GM21515 (cell line): ENCODE data around the gene RARA.
"Not testable (repeated sequence)": the region's sequence is repeated elsewhere in the genome, so short reads cannot be mapped to it uniquely, and the experiment has no call there.

Experiments used
- ATAC-seq: cut with Tn5 transposase; IDR thresholded peaks from one replicate; pipeline ENCODE4 v1.9.1; 2021; ENCODE audit not compliant: unreplicated experiment

The RARA gene

DNA sequence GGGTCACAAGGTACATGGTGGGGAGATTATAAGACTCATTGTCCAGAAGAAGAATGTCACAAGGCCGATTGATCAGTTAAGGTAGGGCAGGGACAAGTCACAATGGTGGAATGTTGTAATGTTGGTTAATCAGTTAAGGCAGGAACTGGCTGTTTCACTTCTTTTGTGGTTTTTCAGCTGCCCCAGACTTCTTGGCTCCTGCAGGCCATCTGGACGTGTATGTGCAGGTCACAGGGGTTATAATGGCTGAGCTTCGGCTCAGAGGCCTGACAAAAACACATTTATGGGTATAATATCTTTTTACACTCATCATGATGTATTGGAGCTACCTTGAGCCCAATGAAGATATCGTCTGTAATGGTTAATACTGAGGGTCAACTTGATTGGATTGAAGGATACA lies 63.7 kb downstream of the RARA start:
- not testable (repeated sequence) for ATAC-seq

- ATAC-seq = no peak
Measured at GRCh38 chr17:40373324-40373723, 64.3 kb downstream of the RARA start.

GRCh38 chr17:40373999-40374398 lies 65.0 kb downstream of the RARA start:
- ATAC-seq = no peak

GRCh38 chr17:40374821-40375498 lies 66.0 kb downstream of the RARA start:
- ATAC-seq = no peak

DNA sequence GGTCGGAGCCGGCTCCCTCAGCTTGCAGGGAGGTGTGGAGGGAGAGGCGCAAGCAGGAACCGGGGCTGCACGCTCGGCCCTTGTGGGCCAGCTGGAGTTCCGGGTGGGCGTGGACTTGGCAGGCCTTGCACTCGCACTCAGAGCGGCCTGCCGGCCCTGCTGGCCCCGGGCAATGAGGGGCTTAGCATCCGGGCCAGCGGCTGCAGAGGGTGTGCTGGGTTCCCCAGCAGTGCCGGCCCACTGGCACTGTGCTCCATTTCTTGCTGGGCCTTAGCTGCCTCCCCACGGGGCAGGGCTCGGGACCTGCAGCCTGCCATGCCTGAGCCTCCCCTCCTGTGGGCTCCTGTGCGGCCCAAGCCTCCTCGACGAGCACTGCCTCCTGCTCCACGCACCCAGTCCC lies 66.8 kb downstream of the RARA start:
- not testable (repeated sequence) for ATAC-seq

DNA sequence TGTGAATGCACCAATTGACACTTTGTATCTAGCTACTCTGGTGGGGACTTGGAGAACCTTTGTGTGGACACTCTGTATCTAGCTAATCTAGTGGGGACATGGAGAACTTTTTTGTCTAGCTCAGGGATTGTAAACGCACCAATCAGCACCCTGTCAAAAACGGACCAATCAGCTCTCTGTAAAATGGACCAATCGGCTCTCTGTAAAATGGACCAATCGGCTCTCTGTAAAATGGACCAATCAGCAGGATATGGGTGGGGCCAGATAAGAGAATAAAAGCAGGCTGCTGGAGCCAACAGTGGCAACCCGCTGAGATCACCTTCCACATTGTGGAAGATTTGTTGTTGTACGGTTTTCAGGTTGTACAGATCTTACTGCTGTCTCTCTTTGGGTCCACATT lies 67.6 kb downstream of the RARA start:
- ATAC-seq = not testable (repeated sequence)

- no peak for ATAC-seq
Measured at GRCh38 chr17:40377832-40378231, 68.9 kb downstream of the RARA start.

DNA sequence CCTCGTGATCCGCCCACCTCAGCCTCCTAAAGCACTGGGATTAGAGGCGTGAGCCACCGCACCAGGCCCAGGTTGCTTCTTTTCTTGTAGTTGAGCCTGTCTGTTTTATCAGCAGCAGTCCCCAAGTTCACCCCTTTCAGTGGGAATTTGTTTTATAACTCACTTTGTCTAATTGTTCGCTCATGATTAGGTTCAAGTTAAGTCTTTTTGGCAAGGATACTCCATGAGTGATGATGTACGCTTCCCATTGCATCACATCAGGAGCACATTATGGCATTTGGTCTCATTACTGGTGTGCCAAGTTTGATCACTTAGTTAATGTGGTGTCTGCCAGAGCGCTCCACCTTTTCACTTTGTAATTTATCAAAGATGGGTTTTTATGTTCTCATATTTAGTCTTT lies 70.0 kb downstream of the RARA start:
- no peak for ATAC-seq

DNA sequence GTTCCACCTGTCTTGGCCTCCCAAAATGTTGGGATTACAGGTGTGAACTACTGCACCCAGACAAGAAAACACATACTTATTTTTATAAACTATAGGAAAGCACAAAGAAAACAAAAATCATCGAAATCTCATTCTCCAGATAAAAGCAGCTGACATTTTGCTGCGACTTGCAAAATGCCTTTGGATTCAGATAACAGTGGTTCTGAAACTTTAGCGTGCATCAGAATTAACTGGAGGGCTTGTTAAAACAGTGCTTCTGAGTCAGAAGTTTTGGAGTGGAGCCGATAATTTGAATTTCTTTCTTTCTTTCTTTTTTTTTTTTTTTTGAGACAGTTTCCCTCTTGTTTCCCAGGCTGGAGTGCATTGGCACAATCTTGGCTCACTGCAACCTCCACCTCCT lies 73.3 kb downstream of the RARA start:
- no peak for ATAC-seq

DNA sequence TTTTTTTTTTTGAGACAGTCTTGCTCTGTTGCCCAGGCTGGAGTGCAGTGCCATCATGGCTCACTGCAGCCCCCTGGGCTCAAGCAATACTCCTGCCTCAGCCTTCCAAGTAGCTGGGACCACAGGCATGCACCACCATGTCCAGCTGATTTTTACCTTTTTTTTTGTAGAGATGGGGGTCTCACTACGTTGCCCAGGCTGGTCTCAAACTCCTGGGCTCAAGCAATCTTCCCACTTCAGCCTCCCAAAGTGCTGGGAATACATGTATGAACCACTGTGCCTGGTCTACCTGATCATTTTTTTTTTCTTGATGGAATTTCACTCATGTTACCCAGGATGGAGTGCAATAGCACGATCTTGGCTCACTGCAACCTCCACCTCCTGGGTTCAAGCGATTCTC lies 77.6 kb downstream of the RARA start:
- ATAC-seq = not testable (repeated sequence)

DNA sequence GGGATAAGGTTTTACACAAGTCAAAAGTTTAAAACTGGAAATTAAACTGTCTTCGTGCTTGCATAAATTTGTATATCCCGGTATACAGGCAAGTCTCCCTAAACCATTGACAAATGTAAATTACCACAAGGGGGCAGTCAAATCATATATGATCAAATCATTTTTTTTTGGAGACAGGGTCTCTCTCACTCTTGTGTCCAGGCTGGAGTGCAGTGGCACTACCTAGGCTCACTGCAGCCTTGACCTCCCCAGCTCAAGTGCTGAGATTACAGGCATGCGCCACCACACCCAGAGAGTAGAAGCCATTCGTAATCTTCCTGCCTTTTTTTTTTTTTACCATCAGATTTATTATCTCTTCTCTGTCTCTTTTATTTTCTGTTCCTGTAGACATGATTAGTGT lies 90.2 kb downstream of the RARA start:
- ATAC-seq = no peak

DNA sequence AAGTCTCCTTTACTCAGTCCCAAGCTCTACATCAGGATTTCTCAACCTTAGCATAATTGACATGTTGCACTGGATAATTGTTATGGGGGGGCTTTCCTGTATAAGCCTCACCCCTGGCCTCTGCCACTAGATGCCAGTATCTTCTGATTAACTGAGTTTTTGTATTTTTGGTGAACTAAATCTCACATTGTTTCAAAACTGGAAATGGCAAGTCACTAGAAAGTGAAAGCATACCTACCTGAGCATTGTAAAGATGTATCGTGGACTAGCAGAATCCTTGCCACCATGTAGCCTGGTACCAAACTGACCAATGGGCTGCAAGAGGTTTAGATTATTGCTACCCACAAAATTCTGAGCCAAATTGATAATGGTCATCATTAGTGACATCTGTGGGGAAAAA lies 93.7 kb downstream of the RARA start:
- no peak for ATAC-seq

GRCh38 chr17:40404003-40404402 lies 95.0 kb downstream of the RARA start:
- no peak for ATAC-seq
